C4-2B (cell line): ENCODE data around the gene PRKD2.

Experiments
- ZFX ChIP-seq: fragments of 450-650 bp; IDR thresholded peaks from 2 replicates; pipeline ENCODE4 v1.6.1; 2017
- TF ChIP-seq, protein P1 (sequence below): fragments of 450-650 bp; conservative IDR thresholded peaks from 2 replicates; pipeline ENCODE4 v1.5.1; 2017; ENCODE audit warnings: mild to moderate bottlenecking

DNA sequence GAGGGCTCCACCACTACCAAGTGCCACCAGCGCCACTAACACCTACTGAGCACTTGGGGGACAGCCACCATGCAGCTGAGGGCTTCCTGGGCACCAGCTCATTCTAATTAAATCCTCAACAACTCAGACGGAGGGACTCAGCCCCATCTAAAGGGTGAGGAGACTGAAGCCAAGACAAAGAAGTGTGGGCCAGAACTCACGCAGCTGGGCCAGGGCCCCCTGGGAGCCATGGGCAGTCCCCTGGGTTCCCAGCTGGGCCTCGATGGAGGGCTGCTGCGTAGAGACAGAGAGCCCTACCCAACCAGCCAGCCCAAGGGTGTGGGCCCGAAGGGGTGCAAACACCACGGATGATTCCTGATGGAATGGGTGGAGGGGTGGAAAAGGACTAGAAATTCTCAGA, 12.8 kb upstream of the PRKD2 start:
- TF ChIP-seq, protein P1, sequence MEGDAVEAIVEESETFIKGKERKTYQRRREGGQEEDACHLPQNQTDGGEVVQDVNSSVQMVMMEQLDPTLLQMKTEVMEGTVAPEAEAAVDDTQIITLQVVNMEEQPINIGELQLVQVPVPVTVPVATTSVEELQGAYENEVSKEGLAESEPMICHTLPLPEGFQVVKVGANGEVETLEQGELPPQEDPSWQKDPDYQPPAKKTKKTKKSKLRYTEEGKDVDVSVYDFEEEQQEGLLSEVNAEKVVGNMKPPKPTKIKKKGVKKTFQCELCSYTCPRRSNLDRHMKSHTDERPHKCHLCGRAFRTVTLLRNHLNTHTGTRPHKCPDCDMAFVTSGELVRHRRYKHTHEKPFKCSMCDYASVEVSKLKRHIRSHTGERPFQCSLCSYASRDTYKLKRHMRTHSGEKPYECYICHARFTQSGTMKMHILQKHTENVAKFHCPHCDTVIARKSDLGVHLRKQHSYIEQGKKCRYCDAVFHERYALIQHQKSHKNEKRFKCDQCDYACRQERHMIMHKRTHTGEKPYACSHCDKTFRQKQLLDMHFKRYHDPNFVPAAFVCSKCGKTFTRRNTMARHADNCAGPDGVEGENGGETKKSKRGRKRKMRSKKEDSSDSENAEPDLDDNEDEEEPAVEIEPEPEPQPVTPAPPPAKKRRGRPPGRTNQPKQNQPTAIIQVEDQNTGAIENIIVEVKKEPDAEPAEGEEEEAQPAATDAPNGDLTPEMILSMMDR: no peak
- TF ChIP-seq ZFX: no peak
